HG03558 (cell line): ENCODE results near the gene ALPP.
"Not testable (repeated sequence)": the region's sequence is repeated elsewhere in the genome, so short reads cannot be mapped to it uniquely, and the experiment has no call there.

Experiments used
- ATAC-seq: cut with Tn5 transposase; IDR thresholded peaks from one replicate; pipeline ENCODE4 v1.9.1; 2021; ENCODE audit warnings: moderate number of reproducible peaks; ENCODE audit not compliant: unreplicated experiment; ENCODE audit errors: extremely low read depth

Gene ALPP

DNA sequence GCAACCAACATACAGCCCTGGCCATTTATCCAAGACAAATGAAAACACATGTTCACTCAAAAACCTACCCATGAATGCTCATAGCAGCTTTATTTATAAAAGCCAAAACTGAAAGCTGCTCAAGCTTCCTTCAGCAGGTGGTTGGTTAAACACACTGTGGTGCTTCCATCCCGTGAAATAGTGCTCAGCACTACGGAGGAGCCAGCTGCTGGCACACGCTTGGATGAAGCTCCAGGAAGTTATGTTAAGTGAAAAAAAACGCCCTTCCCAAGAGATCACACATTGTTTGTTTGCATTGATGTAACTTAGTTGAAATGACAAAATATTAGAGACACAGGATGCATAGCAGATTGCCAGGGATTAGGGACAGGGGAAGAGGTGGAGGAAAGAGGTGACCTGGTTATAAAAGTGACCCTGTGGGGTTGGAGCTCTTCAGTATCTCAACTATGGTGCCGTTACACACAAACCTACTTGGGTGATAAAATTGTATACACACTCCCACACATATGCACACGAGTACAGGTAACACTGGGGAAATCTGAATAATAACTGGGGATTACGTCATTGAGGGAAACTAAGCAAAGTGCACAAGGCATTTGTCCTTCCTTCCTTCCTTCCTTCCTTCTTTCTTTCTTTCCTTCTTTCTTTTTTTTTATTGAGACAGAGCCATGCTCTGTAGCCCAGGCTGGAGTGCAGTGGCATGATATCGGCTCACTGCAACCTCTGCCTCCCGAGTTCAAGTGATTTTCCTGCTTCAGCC lies 21.9 kb downstream of the ALPP start:
- no peak for ATAC-seq

- no peak for ATAC-seq
Observed at GRCh38 chr2:232402518-232402917, 24.0 kb downstream of the ALPP start.

DNA sequence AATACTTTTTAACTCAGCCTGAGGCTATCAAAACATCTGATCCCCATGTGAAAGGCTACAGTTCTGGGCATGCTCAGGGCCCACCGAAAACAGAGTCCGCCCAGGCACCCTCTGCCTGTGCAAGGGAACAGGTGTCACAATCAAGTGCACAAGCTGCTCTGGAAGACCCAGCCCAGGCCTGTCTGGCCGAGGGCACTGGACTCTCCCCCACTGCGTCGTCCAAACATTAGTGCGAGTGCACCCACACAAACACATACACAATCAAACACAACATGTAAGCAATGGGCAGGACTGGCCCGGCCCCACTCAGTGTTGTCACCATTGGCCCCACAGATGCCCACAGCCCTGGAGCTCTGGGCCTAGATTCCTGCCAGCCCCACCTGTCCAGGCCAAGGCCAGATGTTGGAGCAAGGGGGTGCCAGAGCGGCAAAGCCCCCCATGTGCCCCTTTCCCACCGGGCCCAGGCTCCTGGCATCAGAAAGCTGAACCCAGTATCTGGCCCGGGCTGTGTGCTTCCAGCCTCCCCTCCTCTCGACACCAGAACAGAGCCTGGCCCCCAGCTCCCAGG lies 27.5 kb downstream of the ALPP start:
- ATAC-seq = no peak

GRCh38 chr2:232406556-232407310 lies 28.2 kb downstream of the ALPP start, which contains the start of gene ALPG:
TSS of gene ALPG (plus strand) at chr2:232406844. CDS start at chr2:232406895, 51 bp downstream.
- ATAC-seq = no peak

DNA sequence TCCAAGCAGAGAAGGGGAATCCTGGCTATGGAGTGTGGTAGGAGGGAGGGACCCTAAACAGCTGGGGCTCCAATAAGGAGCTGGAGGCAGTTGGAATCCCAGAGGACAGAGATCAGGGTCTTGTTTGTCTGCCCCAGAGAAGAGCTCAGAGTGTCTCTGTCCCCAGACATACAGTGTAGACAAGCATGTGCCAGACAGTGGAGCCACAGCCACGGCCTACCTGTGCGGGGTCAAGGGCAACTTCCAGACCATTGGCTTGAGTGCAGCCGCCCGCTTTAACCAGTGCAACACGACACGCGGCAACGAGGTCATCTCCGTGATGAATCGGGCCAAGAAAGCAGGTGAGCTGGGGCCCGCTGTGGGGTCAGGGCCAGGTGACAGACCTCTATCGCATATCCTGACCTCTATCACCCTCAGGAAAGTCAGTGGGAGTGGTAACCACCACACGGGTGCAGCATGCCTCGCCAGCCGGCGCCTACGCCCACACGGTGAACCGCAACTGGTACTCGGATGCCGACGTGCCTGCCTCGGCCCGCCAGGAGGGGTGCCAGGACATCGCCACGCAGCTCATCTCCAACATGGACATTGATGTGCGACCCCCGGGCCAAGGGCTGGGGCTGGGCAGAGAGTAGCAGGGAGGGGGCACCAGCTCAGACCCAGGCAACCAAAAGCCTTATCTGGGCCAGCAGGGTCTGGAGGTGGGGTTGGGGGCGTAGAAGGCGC lies 29.0 kb downstream of the ALPP start:
- not testable (repeated sequence) for ATAC-seq

GRCh38 chr2:232408269-232408668 lies 29.7 kb downstream of the ALPP start:
- ATAC-seq = not testable (repeated sequence)

- not testable (repeated sequence) for ATAC-seq
Observed at GRCh38 chr2:232409617-232410016, 31.1 kb downstream of the ALPP start.

DNA sequence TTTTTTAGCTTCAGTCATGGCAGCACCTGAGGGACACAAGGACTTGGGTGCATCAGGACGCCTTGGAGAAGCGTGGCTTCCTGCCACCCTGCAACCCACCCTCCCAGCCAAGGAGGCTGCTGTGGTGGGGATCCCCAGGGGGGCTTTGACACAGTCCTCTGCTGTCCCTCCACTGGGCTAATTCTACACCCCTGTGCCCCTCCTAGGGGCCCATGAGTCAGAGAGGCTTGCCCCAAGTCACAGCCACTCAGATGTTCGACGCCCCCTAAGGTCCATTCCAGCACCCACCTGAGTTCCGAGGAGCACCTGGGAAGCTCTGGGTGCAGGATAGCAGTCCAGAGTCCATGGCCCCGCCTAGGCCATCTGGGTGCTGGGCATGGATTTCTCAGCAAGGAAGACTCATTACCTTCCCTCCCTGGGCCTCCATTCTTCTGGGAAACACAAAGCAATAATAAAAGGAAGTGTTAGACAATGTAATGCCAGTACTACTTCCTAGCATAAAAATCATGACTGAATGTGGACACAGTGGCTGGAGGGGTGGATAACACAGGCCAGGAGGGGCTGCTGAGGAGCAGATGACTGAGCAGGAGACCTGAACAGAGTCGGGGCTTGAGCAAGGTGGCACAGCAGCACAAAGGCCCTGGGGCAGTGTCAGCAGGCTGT lies 31.8 kb downstream of the ALPP start:
- no peak for ATAC-seq

- no peak for ATAC-seq
Observed at GRCh38 chr2:232411901-232412629, 33.5 kb downstream of the ALPP start.

- ATAC-seq = no peak
Observed at GRCh38 chr2:232412986-232413385, 34.4 kb downstream of the ALPP start.

DNA sequence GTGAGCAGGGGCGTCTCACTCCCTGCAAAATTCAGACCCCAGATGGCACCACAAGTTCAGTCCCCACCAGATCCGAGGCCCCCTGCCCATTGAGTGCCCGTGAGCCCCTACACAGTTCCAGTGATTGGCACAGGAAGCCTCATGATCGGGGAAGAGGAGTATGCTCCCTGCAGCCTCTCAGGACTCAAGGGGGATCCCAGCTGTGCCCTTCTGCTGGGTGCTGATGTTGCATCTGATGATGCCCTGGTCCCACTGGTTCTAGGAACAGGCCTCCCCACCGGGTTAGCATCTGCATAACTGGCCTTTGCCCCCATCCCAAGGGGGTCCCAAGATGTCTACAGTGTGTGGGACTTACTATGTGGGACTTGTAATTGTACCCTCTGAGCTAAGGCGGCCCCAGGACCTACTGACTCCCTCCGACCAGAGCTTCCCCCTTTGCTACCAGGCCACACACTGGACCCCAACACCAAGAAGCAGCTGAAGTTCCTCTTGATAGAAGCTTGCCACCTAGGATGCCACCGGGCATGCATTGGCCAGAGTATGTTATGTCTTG lies 36.7 kb downstream of the ALPP start:
- ATAC-seq = no peak

DNA sequence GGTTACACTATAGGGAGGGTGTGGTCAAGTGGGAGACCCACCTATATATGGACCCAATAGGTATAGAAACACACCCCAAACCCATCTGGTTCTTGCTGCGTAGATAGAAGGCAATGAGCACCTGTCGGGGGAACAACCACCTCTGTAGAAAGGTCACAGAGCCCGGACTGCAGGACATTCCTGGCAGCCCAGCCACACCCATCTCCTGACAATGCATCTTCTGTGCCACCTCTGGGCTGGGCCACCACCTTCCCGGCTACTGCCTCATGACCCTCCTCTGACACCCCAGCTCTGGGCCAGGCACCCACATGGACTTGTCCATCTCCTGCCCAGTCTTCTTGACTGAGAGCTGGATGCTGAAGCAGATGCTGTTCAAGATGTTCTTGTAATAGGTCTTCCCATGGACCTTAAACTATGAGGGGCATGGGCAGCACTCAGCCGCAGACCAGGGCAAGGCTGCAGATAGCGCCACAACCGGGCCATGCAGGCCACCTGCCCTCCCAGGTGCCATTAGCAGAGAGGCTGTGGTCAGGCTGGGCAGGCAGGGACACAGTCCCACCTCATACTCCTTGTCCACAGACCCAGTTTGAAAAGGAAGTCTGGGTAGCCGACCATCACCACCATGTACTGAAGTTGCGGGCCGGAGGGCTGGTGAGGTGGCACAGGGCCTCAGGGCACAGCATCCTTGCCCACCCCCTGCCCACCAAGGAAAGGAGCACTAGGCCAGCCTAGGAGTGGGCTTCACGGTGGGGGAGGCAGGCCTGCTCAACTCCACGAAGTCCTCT lies 37.4 kb downstream of the ALPP start:
- no peak for ATAC-seq

- ATAC-seq = no peak
Observed at GRCh38 chr2:232416521-232417470, 38.2 kb downstream of the ALPP start.

DNA sequence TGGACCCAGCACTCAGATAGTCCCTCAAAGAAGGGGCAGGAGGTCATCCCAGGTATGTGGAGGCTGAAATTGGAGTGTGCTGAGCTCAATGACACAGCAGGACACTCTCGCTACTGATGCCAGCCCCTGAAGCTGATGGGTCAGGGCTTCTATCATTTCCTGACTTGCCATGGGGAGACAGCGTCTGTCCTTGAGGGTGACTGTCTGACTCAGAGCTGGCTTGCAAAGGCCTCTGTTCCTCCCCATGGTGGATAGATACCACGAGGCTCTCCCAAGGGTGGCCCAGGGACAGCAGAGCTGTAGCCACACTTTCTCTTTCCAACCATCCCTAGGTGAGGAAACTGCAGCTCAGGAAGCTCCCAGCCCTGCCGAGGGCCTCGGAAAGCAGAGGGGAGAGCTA lies 38.9 kb downstream of the ALPP start:
- no peak for ATAC-seq

- ATAC-seq = no peak
Observed at GRCh38 chr2:232418056-232418455, 39.5 kb downstream of the ALPP start.

GRCh38 chr2:232418466-232419244 lies 40.1 kb downstream of the ALPP start:
- ATAC-seq = no peak
